Anterior cingulate cortex (tissue), 58 donors: Measurements from ENCODE around the gene PYGB.
"Not testable (repeated sequence)": the region's sequence is repeated elsewhere in the genome, so short reads cannot be mapped to it uniquely, and the experiment has no call there.

Source experiments
- DNase-seq, 58 donors: peaks; one replicate each; lab custom pipeline; 2025; lab: John Stamatoyannopoulos, UW

PYGB gene

GRCh38 chr20:25306991-25307903, 59.4 kb downstream of the PYGB start:
- no peak for DNase-seq

- no peak for DNase-seq
Measured at GRCh38 chr20:25308083-25308491, 60.2 kb downstream of the PYGB start.

- no peak for DNase-seq
Measured at GRCh38 chr20:25308671-25309394, 60.9 kb downstream of the PYGB start.

GRCh38 chr20:25309395-25310267, 61.7 kb downstream of the PYGB start:
- peak in 1 of 58 donors; percentile 30 for DNase-seq

- peak in 32 of 58 donors; percentile 22 to 80 (median 47) for DNase-seq
Measured at GRCh38 chr20:25310268-25310920, 62.5 kb downstream of the PYGB start.

- DNase-seq = no peak
Measured at GRCh38 chr20:25310921-25311728, 63.2 kb downstream of the PYGB start.

- DNase-seq = not testable (repeated sequence)
Measured at GRCh38 chr20:25312716-25313115, 64.8 kb downstream of the PYGB start.

- no peak for DNase-seq
Measured at GRCh38 chr20:25313593-25313992, 65.7 kb downstream of the PYGB start.

GRCh38 chr20:25314497-25315417, 66.9 kb downstream of the PYGB start:
- DNase-seq = no peak

GRCh38 chr20:25315418-25316210, 67.7 kb downstream of the PYGB start:
- DNase-seq = no peak

GRCh38 chr20:25316506-25317190, 68.8 kb downstream of the PYGB start:
- DNase-seq = no peak

- no peak for DNase-seq
Measured at GRCh38 chr20:25317351-25318075, 69.6 kb downstream of the PYGB start.

- peak in 10 of 58 donors; percentile 21 to 69 (median 53) for DNase-seq
Measured at GRCh38 chr20:25318471-25319240, 70.8 kb downstream of the PYGB start.

- DNase-seq = peak in 3 of 58 donors; percentile 19 to 38 (median 25)
Measured at GRCh38 chr20:25319241-25320034, 71.6 kb downstream of the PYGB start.
